OCI-LY7 (cell line): ENCODE results near the gene LRRC71.

Experiments used
- EZH2phosphoT487 ChIP-seq: fragments of 200-600 bp; sonication (generic); IDR thresholded peaks from 2 replicates; pipeline ENCODE4 v1.6.1; 2018; ENCODE audit warnings: low read depth, borderline replicate concordance, mild to moderate bottlenecking, mixed run types, antibody characterized with exemption, low read length, moderate library complexity, mixed read lengths
- TF ChIP-seq, protein P1 (sequence below): fragments of 200-600 bp; sonication (generic); conservative IDR thresholded peaks from 2 replicates; pipeline ENCODE4 v1.5.1; 2014; ENCODE audit warnings: mild to moderate bottlenecking, antibody characterized with exemption, low read length, moderate library complexity, mixed read lengths

DNA sequence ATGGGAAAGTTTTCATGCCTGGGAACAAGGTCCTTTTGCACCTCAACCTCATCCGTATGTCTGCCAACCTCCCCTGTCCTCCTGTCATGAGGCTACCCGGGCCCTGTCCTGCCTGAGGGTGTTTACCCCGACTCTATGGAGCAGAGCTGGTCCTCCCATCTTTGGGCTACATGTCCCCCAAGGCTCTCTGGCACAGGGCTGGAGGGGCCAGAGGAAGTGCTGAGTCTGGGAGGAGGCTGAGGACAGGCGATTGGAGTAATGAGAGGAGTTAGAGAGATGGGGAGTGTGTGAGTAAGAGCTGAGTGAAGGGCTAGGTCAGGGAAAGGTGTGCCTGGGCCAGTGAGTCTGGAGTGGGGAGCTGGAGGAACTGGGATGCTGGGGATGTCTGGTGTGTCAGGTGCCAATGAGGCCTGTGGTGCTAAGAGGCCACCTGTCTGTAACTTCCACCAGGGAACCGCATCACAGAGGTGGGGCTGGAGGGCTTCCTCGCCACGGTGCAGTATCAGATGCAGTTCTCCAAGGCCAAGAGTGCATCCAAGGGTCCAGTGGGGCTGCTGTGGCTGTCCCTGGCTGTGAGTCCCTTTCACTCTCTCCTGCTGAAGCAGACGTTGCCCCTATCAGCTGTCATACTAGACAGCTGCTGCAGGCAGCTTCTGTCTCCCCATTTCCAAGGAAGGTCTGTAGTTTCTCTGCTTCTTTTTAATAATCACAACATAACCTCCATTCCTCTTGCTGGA, 11.7 kb downstream of the LRRC71 start:
- TF ChIP-seq, protein P1, sequence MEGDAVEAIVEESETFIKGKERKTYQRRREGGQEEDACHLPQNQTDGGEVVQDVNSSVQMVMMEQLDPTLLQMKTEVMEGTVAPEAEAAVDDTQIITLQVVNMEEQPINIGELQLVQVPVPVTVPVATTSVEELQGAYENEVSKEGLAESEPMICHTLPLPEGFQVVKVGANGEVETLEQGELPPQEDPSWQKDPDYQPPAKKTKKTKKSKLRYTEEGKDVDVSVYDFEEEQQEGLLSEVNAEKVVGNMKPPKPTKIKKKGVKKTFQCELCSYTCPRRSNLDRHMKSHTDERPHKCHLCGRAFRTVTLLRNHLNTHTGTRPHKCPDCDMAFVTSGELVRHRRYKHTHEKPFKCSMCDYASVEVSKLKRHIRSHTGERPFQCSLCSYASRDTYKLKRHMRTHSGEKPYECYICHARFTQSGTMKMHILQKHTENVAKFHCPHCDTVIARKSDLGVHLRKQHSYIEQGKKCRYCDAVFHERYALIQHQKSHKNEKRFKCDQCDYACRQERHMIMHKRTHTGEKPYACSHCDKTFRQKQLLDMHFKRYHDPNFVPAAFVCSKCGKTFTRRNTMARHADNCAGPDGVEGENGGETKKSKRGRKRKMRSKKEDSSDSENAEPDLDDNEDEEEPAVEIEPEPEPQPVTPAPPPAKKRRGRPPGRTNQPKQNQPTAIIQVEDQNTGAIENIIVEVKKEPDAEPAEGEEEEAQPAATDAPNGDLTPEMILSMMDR, result no peak
- no peak for TF ChIP-seq EZH2phosphoT487
